Heart right ventricle (tissue), 16 donors: ENCODE data around the gene MTO1. TPM values are rescaled to one million over a fixed set of nuclear protein-coding genes. Genes with fewer than 3 reads are reported as not detected.

ENCODE experiments used
- ATAC-seq, 8 donors: fragments of 200-7000 bp; cut with Tn5 transposase; one replicate each; pipeline ENCODE4 v1.9.1; 2020; ENCODE audit warnings: mild to moderate bottlenecking in 8 of 8, moderate library complexity in 8 of 8, moderate number of reproducible peaks in 1 of 8
- DNase-seq, 2 donors: peaks; one replicate each; pipeline ENCODE4 v3.0.0-alpha.2; 2020
- H3K27ac ChIP-seq, 10 donors: fragments of 200-600 bp; sonication (generic) in 2 of 10; one replicate each; pipeline versions ENCODE4 v1.5.0 to v1.8.0; 2020 to 2022; ENCODE audit warnings: mild to moderate bottlenecking in 3 of 10
- H3K27me3 ChIP-seq, 7 donors: fragments of 200-600 bp; one replicate each; pipeline ENCODE4 v1.8.0; 2021 to 2022; ENCODE audit warnings: mild to moderate bottlenecking in 2 of 7
- H3K36me3 ChIP-seq, 9 donors: fragments of 200-600 bp; sonication (generic) in 1 of 9; one replicate each; pipeline versions ENCODE4 v1.5.0 to v1.8.0; 2020 to 2022; ENCODE audit warnings: mild to moderate bottlenecking in 2 of 9
- H3K4me1 ChIP-seq, 9 donors: fragments of 200-600 bp; sonication (generic) in 1 of 9; one replicate each; pipeline versions ENCODE4 v1.5.0 to v1.8.0; 2020 to 2022; ENCODE audit warnings: mild to moderate bottlenecking in 4 of 9
- H3K4me3 ChIP-seq, 10 donors: fragments of 200-600 bp; sonication (generic) in 2 of 10; one replicate each; pipeline versions ENCODE4 v1.5.0 to v1.8.0; 2020 to 2022; ENCODE audit warnings: mild to moderate bottlenecking in 7 of 10, moderate library complexity in 2 of 10
- H3K9me3 ChIP-seq, 11 donors: fragments of 200-600 bp in 10 of 11; sonication (generic) in 2 of 11; one replicate each; pipeline versions ENCODE4 v1.5.0 to v1.8.0; 2013 to 2022; ENCODE audit warnings: mild to moderate bottlenecking in 2 of 11, control low read depth in 1 of 11, moderate library complexity in 1 of 11
- CTCF ChIP-seq, 9 donors: fragments of 200-600 bp; sonication (generic) in 2 of 9; IDR thresholded peaks; one replicate each; pipeline versions ENCODE4 v1.5.0 to v1.8.0; 2021 to 2022; ENCODE audit warnings: antibody characterized with exemption in 9 of 9, mild to moderate bottlenecking in 5 of 9, moderate library complexity in 1 of 9
- WGBS, 2 donors: extraction: QIAGEN DNeasy Blood & Tissue Kit; methylation state at CpG; one replicate each; pipeline ENCODE4 v1.1.7; 2013; ENCODE audit warnings: inconsistent platforms in 1 of 2; 5-methylcytosine and 5-hydroxymethylcytosine counted together
- intact Hi-C, 10 donors: fragments of 100-400 bp; cut with DNase I; formaldehyde crosslinking; loops; one replicate each; pipeline versions ENCODE4 v1.11.1 to v1.14.2; 2022
- polyA plus RNA-seq, 2 donors: library from polyadenylated mRNA; stranded (reverse); fragments of 200-250 nt; gene quantifications; one replicate each; pipeline ENCODE4 v1.2.3, GENCODE V29; 2013
- total RNA-seq, 10 donors: library from RNA; stranded (reverse); fragmentation: NEBNext Ultra II Directional in 3 of 10; extraction: Animal tissue kit (Norgen Biotek cat#: 25700) in 3 of 10; gene quantifications; one replicate each; pipeline versions ENCODE4 v1.2.1 to v1.2.4, GENCODE V29; 2021 to 2023
- donor health status: Arrhythmogenic right ventricular cardiomyopathy.
- donor health status: ischemic (EF 13 %, LVEDD 7.1; RV severe dilation, severe dysfunction).
- donor health status: healthy with polysubstance abuse.
- donor health status: DM: no; HTN: yes; CAD: no.
- donor health status: DM: no; HTN: no; CAD: no.
- donor health status: ischemic (EF 25% LVEDD 6.9; RV normal size, moderate dysfunction).
- donor health status: ischemic (EF 25% LVEDD 5.7; RV mildly dilated, moderate dysfunction).
- donor health status: healthy.
- donor health status: DM: yes; HTN: yes; CAD: no.
- donor health status: Ischemic cardiomyopathy.
- donor health status: ischemic (EF 35%, LVEDD 5.7; RV mildly dilated, moderate dysfunction).
- donor health status: nonischemic (EF 11% LVEDD 7.7; RV severe dilation, severe dysfunction).
- donor health status: DM: yes; HTN: yes; CAD: no.
- donor health status: PGD.
- donor health status: ischemic (EF 29% LVEDD 5.4; RV normal size, mild dysfunction).
- donor health status: nonischemic (EF 23%, LVEDD 6.1; RV moderate dilation, normal function).

Gene MTO1
- total and polyA plus RNA-seq, 12 donors = 14.4 to 34.2 (median 28.0) TPM

DNA sequence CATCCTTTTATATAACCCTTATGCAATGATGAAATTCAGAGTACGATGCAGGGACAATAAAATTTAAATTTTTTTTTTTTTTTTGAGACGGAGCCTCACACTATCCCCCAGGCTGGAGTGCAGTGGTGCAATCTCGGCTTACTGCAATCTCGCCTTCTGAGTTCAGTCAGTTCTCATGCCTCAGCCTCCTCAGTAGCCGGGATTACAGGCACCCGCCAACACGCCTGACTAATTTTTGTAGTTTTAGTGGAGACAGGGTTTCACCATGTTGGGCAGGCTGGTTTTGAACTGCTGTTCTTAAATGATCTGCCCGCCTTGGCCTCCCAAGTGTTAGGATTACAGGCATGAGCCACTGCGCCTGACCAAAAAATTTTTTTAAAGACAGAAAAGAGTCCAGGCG is 15.2 kb downstream of the MTO1 start:
- Histone ChIP-seq H3K4me3 (no peak overlapping the region), H3K27ac (no peak overlapping the region), H3K27me3 (no peaks in the 10 kb centered on the region), H3K4me1 (peaks cover 0 to 8% (median 0%) of the 10 kb centered on the region in 9 donors), H3K36me3 (peaks cover 0 to 100% (median 61%) of the 10 kb centered on the region in 9 donors), H3K9me3 (no peaks in the 10 kb centered on the region)
- 98% methylated on average over 10 of the region's 10 CpGs for WGBS, 2 donors
- intact Hi-C loops = no loop called here
- DNase-seq (no peak), ATAC-seq (no peak)
- no peak for TF ChIP-seq CTCF (IDR thresholded peaks at IDR 0.05)

GRCh38 chr6:73477407-73477806 is 15.9 kb downstream of the MTO1 start:
- H3K9me3 ChIP-seq = no peaks in the 10 kb centered on the region
- no peak for TF ChIP-seq CTCF (IDR thresholded peaks at IDR 0.05)
- H3K27ac ChIP-seq = no peak overlapping the region
- intact Hi-C loops = no loop called here
- no peak for DNase-seq
- H3K4me3 ChIP-seq = no peak overlapping the region
- peaks cover 0 to 100% (median 61%) of the 10 kb centered on the region in 9 donors for H3K36me3 ChIP-seq
- H3K27me3 ChIP-seq = no peaks in the 10 kb centered on the region
- peaks cover 0 to 1% (median 0%) of the 10 kb centered on the region in 9 donors for H3K4me1 ChIP-seq
- ATAC-seq = no peak
- 94 to 99% methylated on average over 4 of the region's 4 CpGs for WGBS, 2 donors

DNA sequence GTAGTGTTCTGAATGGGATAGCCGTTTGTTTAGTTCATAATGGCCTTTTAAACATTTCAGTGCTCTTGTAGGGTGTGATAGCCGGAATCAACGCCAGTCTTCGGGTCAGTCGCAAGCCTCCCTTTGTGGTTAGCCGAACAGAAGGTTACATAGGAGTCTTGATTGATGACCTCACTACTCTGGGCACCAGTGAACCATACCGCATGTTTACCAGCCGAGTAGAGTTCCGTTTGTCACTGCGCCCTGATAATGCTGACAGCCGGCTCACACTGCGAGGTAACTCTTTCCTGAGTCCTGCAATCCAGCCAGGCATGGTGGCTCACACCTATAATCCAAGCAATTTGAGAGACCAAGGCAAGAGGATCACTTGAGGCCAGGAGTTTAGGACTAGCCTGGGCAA is 20.4 kb downstream of the MTO1 start:
- WGBS, 2 donors = 90 to 91% methylated on average over 12 of the region's 12 CpGs
- TF ChIP-seq CTCF (IDR thresholded peaks at IDR 0.05) = no peak
- no peaks in the 10 kb centered on the region for H3K4me1 ChIP-seq
- DNase-seq (no peak), ATAC-seq (no peak)
- no peaks in the 10 kb centered on the region for H3K9me3 ChIP-seq
- H3K27ac ChIP-seq = no peak overlapping the region
- no peaks in the 10 kb centered on the region for H3K27me3 ChIP-seq
- H3K36me3 ChIP-seq = peaks cover 0 to 100% (median 59%) of the 10 kb centered on the region in 9 donors
- H3K4me3 ChIP-seq = no peak overlapping the region
- intact Hi-C loops = no loop called here

DNA sequence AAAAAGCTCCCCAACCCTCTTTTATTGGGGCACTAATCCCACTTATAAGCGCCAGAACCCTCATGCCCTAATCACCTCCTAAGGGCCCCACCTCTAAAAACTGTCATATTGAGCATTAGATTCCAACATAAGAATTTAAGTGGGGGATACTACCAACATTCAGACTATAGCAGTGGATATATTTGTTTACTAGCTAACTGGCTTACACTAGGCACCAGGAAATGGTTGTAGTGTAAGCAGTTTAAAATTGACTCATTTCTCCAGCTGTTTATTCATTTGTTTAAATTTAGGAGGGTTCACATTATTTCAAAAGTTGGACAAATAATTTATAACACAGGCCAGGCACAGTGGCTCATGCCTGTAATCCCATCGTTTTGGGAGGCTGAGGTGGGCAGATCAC is 22.9 kb downstream of the MTO1 start:
- 96 to 100% methylated on average over 2 of the region's 2 CpGs for WGBS, 2 donors
- Histone ChIP-seq H3K4me1 (no peaks in the 10 kb centered on the region), H3K27ac (no peak overlapping the region), H3K4me3 (no peak overlapping the region), H3K36me3 (peaks cover 0 to 100% (median 75%) of the 10 kb centered on the region in 9 donors), H3K27me3 (no peaks in the 10 kb centered on the region), H3K9me3 (no peaks in the 10 kb centered on the region)
- TF ChIP-seq CTCF (IDR thresholded peaks at IDR 0.05) = no peak
- DNase-seq = no peak
- intact Hi-C loops = no loop called here
- ATAC-seq = no peak
